ENCODE data around the gene DNAAF9.

DNAAF9 gene

GRCh38 chr20:3374296-3374695 lies 33.2 kb downstream of the DNAAF9 start:
- no peak for ATAC-seq
- TF ChIP-seq ZNF8 (CRISPR knock-in tag; IDR thresholded peaks at IDR 0.05): no peak
- no peak for TF ChIP-seq SNAI2 (CRISPR knock-in tag; IDR thresholded peaks at IDR 0.05)
- no peak for TF ChIP-seq ARNTL (CRISPR knock-in tag; IDR thresholded peaks at IDR 0.05; ENCODE audit: borderline replicate concordance, low read depth)
- no peak for TF ChIP-seq ZFP3 (CRISPR knock-in tag; IDR thresholded peaks at IDR 0.05)
- TF ChIP-seq ZNF70 (CRISPR knock-in tag; IDR thresholded peaks at IDR 0.05): no peak
- no peak for TF ChIP-seq PPARA (CRISPR knock-in tag; IDR thresholded peaks at IDR 0.05; ENCODE audit: borderline replicate concordance)
- TF ChIP-seq, protein P1, sequence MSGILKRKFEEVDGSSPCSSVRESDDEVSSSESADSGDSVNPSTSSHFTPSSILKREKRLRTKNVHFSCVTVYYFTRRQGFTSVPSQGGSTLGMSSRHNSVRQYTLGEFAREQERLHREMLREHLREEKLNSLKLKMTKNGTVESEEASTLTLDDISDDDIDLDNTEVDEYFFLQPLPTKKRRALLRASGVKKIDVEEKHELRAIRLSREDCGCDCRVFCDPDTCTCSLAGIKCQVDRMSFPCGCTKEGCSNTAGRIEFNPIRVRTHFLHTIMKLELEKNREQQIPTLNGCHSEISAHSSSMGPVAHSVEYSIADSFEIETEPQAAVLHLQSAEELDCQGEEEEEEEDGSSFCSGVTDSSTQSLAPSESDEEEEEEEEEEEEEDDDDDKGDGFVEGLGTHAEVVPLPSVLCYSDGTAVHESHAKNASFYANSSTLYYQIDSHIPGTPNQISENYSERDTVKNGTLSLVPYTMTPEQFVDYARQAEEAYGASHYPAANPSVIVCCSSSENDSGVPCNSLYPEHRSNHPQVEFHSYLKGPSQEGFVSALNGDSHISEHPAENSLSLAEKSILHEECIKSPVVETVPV (CRISPR knock-in tag; IDR thresholded peaks at IDR 0.05): no peak
- TF ChIP-seq OSR1 (CRISPR knock-in tag; IDR thresholded peaks at IDR 0.05): no peak
- no peak for TF ChIP-seq ZNF565 (CRISPR knock-in tag; conservative IDR thresholded peaks at IDR 0.05; ENCODE audit: low read depth)
- no peak for TF ChIP-seq CSDC2 (CRISPR knock-in tag; IDR thresholded peaks at IDR 0.05)

DNA sequence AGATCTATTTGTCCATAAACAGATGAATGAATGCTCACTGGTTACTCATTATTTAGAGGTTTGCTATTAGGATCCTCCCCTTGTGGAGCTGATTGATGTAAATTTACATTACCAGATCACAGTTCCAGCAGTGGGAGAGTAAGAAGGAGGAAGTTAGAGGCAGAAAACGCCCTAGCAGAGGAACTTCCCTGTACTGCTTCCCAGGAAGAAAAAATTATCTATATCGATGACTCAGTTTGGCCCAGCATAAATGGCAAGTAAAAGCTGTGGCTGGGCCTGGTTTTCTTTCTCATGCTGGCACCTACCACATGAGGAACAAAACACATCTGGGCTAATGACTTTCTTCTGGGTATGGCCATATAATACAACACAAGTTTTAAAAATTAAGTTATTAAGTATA lies 35.7 kb downstream of the DNAAF9 start:
- ATAC-seq: no peak
- no peak for TF ChIP-seq RARB (CRISPR knock-in tag; IDR thresholded peaks at IDR 0.05)
- no peak for TF ChIP-seq ZFP30 (CRISPR knock-in tag; IDR thresholded peaks at IDR 0.05)
- TF ChIP-seq PATZ1 (CRISPR knock-in tag; IDR thresholded peaks at IDR 0.05; ENCODE audit: borderline replicate concordance): no peak
- TF ChIP-seq CSDC2 (CRISPR knock-in tag; IDR thresholded peaks at IDR 0.05): no peak
- TF ChIP-seq OSR1 (CRISPR knock-in tag; IDR thresholded peaks at IDR 0.05): no peak
- TF ChIP-seq, protein P2, sequence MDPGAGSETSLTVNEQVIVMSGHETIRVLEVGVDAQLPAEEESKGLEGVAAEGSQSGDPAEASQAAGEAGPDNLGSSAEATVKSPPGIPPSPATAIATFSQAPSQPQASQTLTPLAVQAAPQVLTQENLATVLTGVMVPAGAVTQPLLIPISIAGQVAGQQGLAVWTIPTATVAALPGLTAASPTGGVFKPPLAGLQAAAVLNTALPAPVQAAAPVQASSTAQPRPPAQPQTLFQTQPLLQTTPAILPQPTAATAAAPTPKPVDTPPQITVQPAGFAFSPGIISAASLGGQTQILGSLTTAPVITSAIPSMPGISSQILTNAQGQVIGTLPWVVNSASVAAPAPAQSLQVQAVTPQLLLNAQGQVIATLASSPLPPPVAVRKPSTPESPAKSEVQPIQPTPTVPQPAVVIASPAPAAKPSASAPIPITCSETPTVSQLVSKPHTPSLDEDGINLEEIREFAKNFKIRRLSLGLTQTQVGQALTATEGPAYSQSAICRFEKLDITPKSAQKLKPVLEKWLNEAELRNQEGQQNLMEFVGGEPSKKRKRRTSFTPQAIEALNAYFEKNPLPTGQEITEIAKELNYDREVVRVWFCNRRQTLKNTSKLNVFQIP (CRISPR knock-in tag; IDR thresholded peaks at IDR 0.05; ENCODE audit: borderline replicate concordance, low read depth): no peak
- TF ChIP-seq TOX (CRISPR knock-in tag; IDR thresholded peaks at IDR 0.05; ENCODE audit: borderline replicate concordance): no peak
- no peak for TF ChIP-seq GLIS3 (CRISPR knock-in tag; IDR thresholded peaks at IDR 0.05)
- no peak for TF ChIP-seq ZFP3 (CRISPR knock-in tag; IDR thresholded peaks at IDR 0.05)
- TF ChIP-seq PPARA (CRISPR knock-in tag; IDR thresholded peaks at IDR 0.05; ENCODE audit: borderline replicate concordance): no peak
- TF ChIP-seq ZNF70 (CRISPR knock-in tag; IDR thresholded peaks at IDR 0.05): no peak

- ATAC-seq: no peak
- TF ChIP-seq TOX (CRISPR knock-in tag; IDR thresholded peaks at IDR 0.05; ENCODE audit: borderline replicate concordance): no peak
- TF ChIP-seq SNAI2 (CRISPR knock-in tag; IDR thresholded peaks at IDR 0.05): no peak
- TF ChIP-seq ZFP3 (CRISPR knock-in tag; IDR thresholded peaks at IDR 0.05): no peak
- no peak for TF ChIP-seq BACH2 (CRISPR knock-in tag; IDR thresholded peaks at IDR 0.05; ENCODE audit: borderline replicate concordance)
These were observed 40.4 kb downstream of the DNAAF9 start for GRCh38 chr20:3367089-3367488.

DNA sequence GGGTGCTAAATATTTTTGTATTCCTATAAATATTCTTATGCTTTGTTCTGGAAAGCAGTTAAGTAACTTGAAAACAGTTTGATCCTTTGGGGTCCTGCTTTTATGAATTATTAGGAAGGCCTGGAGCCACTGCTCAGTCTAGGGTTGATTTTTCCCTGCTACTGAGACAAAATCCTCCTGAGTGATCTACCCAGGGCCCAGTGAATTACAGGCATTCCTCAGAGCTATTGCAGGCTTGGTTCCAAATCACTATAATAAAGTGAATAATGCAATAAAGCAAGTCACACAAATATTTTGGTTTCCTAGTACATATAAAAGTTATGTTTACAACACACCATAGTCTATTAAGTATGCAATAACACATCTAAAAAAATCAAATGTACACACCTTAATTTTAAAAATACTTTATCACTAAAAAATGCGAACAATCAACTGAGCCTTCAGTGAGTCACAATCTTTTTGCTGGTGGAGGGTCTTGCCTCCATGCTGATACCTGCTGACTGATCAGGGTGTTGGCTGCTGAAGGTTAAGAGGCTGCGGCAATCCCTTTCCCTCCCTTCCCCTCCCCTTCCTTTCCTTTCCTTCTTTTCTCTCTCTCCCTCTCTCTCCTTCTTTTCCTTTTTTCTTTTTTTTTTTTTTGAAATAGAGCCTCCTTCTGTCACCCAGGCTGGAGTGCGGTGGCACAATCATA lies 43.0 kb downstream of the DNAAF9 start:
- TF ChIP-seq RARB (CRISPR knock-in tag; IDR thresholded peaks at IDR 0.05) (no peak), ZNF8 (CRISPR knock-in tag; IDR thresholded peaks at IDR 0.05) (no peak), BACH2 (CRISPR knock-in tag; IDR thresholded peaks at IDR 0.05; ENCODE audit: borderline replicate concordance) (no peak)
- TF ChIP-seq, protein P2 (CRISPR knock-in tag; IDR thresholded peaks at IDR 0.05; ENCODE audit: borderline replicate concordance, low read depth): no peak
- no peak for ATAC-seq

- no peak for ATAC-seq
- TF ChIP-seq ZNF8 (CRISPR knock-in tag; IDR thresholded peaks at IDR 0.05) (no peak), TOX (CRISPR knock-in tag; IDR thresholded peaks at IDR 0.05; ENCODE audit: borderline replicate concordance) (no peak), ZNF565 (CRISPR knock-in tag; conservative IDR thresholded peaks at IDR 0.05; ENCODE audit: low read depth) (no peak)
These were observed 46.7 kb downstream of the DNAAF9 start for GRCh38 chr20:3360752-3361151.
